ENCODE results near the gene SH3PXD2A. TPM values are rescaled to one million over a fixed set of nuclear protein-coding genes. Genes with fewer than 3 reads are reported as not detected.

SH3PXD2A gene
- total and polyA plus RNA-seq, 2 of the 4 experiments (the other 2 are of a cell fraction) = 6.3 to 23.0 TPM

DNA sequence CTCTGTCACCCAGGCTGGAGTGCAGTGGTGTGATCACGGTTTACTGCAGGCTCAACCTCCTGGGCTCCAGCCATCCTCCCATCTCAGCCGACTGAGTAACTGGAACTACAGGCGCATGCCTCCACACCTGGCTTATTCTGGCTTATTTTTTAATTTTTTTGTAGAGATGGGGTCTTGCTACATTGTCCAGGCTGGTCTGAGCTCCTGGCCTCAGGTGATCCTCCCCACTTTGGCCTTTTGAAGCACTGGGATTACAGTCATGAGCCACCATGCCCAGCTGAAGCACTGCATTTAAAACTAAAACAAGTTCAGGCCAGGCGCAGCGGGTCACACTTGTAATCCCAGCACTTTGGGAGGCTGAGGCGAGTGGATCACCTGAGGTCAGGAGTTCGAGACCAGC, 8.0 kb downstream of the SH3PXD2A start:
- DNase-seq (no peak), ATAC-seq (ENCODE audit: low read depth) (no peak)
- peaks cover 27 to 72% of the 10 kb centered on the region in 2 experiments for H3K79me1 ChIP-seq (ENCODE audit: low read depth in 1 of 2, low read length in 2 of 2)
- ChIA-PET CTCF (interaction anchor here (0.6 kb wide), 1 partner anchor 21 kb away, joined by 3 read pairs; no protein-coding TSS in a partner anchor), POLR2A (ENCODE audit: unreplicated experiment) (no interaction called here)
- H3K4me1 ChIP-seq (ENCODE audit: control insufficient read depth, insufficient read depth, low read length) = peaks cover 30% of the 10 kb centered on the region
- H4K8ac ChIP-seq (ENCODE audit: low read depth in 2 of 2, low read length in 2 of 2) = no peak overlapping the region
- no peak overlapping the region for H3K4me2 ChIP-seq (ENCODE audit: low read depth, low read length)
- H3K14ac ChIP-seq (replicated peaks; ENCODE audit: low read depth, low read length) = no peak overlapping the region
- H2BK5ac ChIP-seq (ENCODE audit: low read depth, low read length, poor library complexity, severe bottlenecking) = no peak overlapping the region
- no peaks in the 10 kb centered on the region for H3K9me3 ChIP-seq (ENCODE audit: control insufficient read depth, insufficient read depth, low read length)
- H4K20me1 ChIP-seq (ENCODE audit: insufficient read depth, low read length) = peaks cover 13% of the 10 kb centered on the region; the same call in 1 of the 2 replicates
- no peak overlapping the region for H3K9ac ChIP-seq (ENCODE audit: low read depth, low read length)
- TF ChIP-seq RCOR1 (IDR thresholded peaks at IDR 0.05; ENCODE audit: insufficient replicate concordance, low read length) (no peak), MXI1 (IDR thresholded peaks at IDR 0.05; ENCODE audit: borderline replicate concordance, low read depth, low read length) (no peak), MAZ (IDR thresholded peaks at IDR 0.05; ENCODE audit: borderline replicate concordance, low read depth, low read length) (no peak), CHD1 (IDR thresholded peaks at IDR 0.05; ENCODE audit: low read depth, low read length) (no peak), BHLHE40 (IDR thresholded peaks at IDR 0.05; ENCODE audit: low read depth, low read length) (no peak), SMC3 (IDR thresholded peaks at IDR 0.05; ENCODE audit: low read depth, low read length) (no peak), FOS (IDR thresholded peaks at IDR 0.05; ENCODE audit: low read depth, low read length) (no peak), POLR2A (IDR thresholded peaks at IDR 0.05; ENCODE audit: low read depth, low read length) (no peak), RAD21 (IDR thresholded peaks at IDR 0.05; ENCODE audit: low read length) (no peak), RFX5 (IDR thresholded peaks at IDR 0.05; ENCODE audit: low read depth, low read length) (no peak), MAFK (IDR thresholded peaks at IDR 0.05; ENCODE audit: low read depth, low read length) (no peak), CEBPB (IDR thresholded peaks at IDR 0.05; ENCODE audit: low read depth, low read length) (no peak), NFE2L2 (IDR thresholded peaks at IDR 0.05; ENCODE audit: low read depth, low read length) (no peak)
- TF ChIP-seq, protein P1, sequence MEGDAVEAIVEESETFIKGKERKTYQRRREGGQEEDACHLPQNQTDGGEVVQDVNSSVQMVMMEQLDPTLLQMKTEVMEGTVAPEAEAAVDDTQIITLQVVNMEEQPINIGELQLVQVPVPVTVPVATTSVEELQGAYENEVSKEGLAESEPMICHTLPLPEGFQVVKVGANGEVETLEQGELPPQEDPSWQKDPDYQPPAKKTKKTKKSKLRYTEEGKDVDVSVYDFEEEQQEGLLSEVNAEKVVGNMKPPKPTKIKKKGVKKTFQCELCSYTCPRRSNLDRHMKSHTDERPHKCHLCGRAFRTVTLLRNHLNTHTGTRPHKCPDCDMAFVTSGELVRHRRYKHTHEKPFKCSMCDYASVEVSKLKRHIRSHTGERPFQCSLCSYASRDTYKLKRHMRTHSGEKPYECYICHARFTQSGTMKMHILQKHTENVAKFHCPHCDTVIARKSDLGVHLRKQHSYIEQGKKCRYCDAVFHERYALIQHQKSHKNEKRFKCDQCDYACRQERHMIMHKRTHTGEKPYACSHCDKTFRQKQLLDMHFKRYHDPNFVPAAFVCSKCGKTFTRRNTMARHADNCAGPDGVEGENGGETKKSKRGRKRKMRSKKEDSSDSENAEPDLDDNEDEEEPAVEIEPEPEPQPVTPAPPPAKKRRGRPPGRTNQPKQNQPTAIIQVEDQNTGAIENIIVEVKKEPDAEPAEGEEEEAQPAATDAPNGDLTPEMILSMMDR (conservative IDR thresholded peaks at IDR 0.05; ENCODE audit: low read depth, low read length) = no peak
- TF ChIP-seq, protein P2, sequence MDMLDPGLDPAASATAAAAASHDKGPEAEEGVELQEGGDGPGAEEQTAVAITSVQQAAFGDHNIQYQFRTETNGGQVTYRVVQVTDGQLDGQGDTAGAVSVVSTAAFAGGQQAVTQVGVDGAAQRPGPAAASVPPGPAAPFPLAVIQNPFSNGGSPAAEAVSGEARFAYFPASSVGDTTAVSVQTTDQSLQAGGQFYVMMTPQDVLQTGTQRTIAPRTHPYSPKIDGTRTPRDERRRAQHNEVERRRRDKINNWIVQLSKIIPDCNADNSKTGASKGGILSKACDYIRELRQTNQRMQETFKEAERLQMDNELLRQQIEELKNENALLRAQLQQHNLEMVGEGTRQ (IDR thresholded peaks at IDR 0.05; ENCODE audit: low read depth, low read length) = no peak
- TF ChIP-seq, protein P3, sequence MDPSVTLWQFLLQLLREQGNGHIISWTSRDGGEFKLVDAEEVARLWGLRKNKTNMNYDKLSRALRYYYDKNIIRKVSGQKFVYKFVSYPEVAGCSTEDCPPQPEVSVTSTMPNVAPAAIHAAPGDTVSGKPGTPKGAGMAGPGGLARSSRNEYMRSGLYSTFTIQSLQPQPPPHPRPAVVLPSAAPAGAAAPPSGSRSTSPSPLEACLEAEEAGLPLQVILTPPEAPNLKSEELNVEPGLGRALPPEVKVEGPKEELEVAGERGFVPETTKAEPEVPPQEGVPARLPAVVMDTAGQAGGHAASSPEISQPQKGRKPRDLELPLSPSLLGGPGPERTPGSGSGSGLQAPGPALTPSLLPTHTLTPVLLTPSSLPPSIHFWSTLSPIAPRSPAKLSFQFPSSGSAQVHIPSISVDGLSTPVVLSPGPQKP (IDR thresholded peaks at IDR 0.05; ENCODE audit: borderline replicate concordance, low read depth, low read length) = no peak
- H4K91ac ChIP-seq (ENCODE audit: insufficient read depth, low read depth, low read length) = no peak overlapping the region
- H3K4ac ChIP-seq (ENCODE audit: low read depth, low read length) = no peak overlapping the region
- no peak overlapping the region for H3K4me3 ChIP-seq (ENCODE audit: insufficient read depth, low read depth, low read length)
- in situ Hi-C loops (cut with MboI; ENCODE audit: low sequenced_read_pairs) = no loop called here
- dilution Hi-C loops (cut with HindIII; ENCODE audit: low sequenced_read_pairs, unreplicated experiment) = no loop called here
- peaks cover 31% of the 10 kb centered on the region for H3K9me1 ChIP-seq (ENCODE audit: insufficient read depth, low read length)
- H4K5ac ChIP-seq (ENCODE audit: low read depth, low read length) = no peak overlapping the region
- no peak overlapping the region for H3K27ac ChIP-seq (ENCODE audit: insufficient read depth, low read length)
- H2BK15ac ChIP-seq (ENCODE audit: low read depth, low read length) = no peak overlapping the region
- H2AK5ac ChIP-seq (ENCODE audit: low read depth, low read length) = no peak overlapping the region
- no peak overlapping the region for H2BK120ac ChIP-seq (ENCODE audit: low read depth, low read length)
- no peak overlapping the region for H2AK9ac ChIP-seq (replicated peaks; ENCODE audit: low read depth, low read length, poor library complexity)
- no peaks in the 10 kb centered on the region for H3K27me3 ChIP-seq (ENCODE audit: control insufficient read depth, insufficient read depth, low read length)
- no CpG with 5 or more reads among the region's 7 CpGs for WGBS, 2 experiments (ENCODE audit: extremely low coverage in 2 of 2, insufficient read length in 1 of 2)
- H3K18ac ChIP-seq (ENCODE audit: low read depth, low read length) = no peak overlapping the region
- no peak overlapping the region for H3K23ac ChIP-seq (ENCODE audit: low read depth, low read length)
- no peak overlapping the region for H3K56ac ChIP-seq (ENCODE audit: extremely low read depth, insufficient read depth, low read length)
- BruUV-seq (replicated peaks) = no TSS peak
- H2BK20ac ChIP-seq (ENCODE audit: low read depth, low read length) = no peak overlapping the region
- intact Hi-C loops (cut with micrococcal nuclease) = no loop called here
- no peak overlapping the region for H2AFZ ChIP-seq (replicated peaks; ENCODE audit: low read length, poor library complexity)
- H3K36me3 ChIP-seq (ENCODE audit: control insufficient read depth, insufficient read depth, low read length) = no peaks in the 10 kb centered on the region
